ENCODE results near the gene ARHGEF17. TPM values are rescaled to one million over a fixed set of nuclear protein-coding genes. Genes with fewer than 3 reads are reported as not detected.

Gene ARHGEF17
- polyA plus RNA-seq, 2 of the 4 experiments (the other 2 are of a cell fraction): 7.0 to 16.2 TPM

DNA sequence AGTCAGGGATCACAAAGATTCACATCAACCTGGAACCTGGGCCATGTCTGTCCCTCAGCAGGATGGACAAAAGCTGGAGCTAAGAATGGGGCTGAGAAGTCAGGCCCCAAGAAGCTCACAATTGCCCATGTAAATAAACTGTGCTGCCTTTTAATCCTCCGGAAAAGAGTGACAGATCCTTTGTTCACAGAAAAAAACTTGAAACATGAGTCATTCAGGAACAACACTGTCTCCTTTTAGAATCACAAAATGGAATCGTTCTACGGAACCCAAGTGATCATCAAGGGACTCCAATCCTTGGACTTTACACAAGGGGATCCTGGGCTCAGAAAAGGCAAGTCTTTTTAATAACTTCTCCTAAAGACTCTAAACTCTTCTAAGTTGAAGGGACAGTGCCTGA lies 104.2 kb downstream of the ARHGEF17 start:
- WGBS (ENCODE audit: missing lambda C conversion rate): 62% methylated on average over 3 of the region's 3 CpGs
- no peaks in the 10 kb centered on the region for H3K9me3 ChIP-seq
- DNase-seq (ENCODE audit: low read depth in 1 of 2, low spot score in 1 of 2) (no peak), ATAC-seq (no peak), FAIRE-seq (no peak)
- H3K4me1 ChIP-seq: no peaks in the 10 kb centered on the region
- ChIA-PET CTCF (interaction anchor here (1.1 to 2.4 kb wide), 3 partner anchors 11 to 19 kb away, joined by 3 to 6 read pairs (median 4); no protein-coding TSS in a partner anchor), POLR2A (no interaction called here)
- TF ChIP-seq RCOR1 (IDR thresholded peaks at IDR 0.05; ENCODE audit: low read depth, low read length) (no peak), GATA3 (IDR thresholded peaks at IDR 0.05; ENCODE audit: borderline replicate concordance) (no peak), JUNB (IDR thresholded peaks at IDR 0.05) (no peak), NPAS2 (CRISPR knock-in tag; IDR thresholded peaks at IDR 0.05; ENCODE audit: borderline replicate concordance) (no peak), SMC3 (IDR thresholded peaks at IDR 0.05) (no peak)
- TF ChIP-seq, protein P1, sequence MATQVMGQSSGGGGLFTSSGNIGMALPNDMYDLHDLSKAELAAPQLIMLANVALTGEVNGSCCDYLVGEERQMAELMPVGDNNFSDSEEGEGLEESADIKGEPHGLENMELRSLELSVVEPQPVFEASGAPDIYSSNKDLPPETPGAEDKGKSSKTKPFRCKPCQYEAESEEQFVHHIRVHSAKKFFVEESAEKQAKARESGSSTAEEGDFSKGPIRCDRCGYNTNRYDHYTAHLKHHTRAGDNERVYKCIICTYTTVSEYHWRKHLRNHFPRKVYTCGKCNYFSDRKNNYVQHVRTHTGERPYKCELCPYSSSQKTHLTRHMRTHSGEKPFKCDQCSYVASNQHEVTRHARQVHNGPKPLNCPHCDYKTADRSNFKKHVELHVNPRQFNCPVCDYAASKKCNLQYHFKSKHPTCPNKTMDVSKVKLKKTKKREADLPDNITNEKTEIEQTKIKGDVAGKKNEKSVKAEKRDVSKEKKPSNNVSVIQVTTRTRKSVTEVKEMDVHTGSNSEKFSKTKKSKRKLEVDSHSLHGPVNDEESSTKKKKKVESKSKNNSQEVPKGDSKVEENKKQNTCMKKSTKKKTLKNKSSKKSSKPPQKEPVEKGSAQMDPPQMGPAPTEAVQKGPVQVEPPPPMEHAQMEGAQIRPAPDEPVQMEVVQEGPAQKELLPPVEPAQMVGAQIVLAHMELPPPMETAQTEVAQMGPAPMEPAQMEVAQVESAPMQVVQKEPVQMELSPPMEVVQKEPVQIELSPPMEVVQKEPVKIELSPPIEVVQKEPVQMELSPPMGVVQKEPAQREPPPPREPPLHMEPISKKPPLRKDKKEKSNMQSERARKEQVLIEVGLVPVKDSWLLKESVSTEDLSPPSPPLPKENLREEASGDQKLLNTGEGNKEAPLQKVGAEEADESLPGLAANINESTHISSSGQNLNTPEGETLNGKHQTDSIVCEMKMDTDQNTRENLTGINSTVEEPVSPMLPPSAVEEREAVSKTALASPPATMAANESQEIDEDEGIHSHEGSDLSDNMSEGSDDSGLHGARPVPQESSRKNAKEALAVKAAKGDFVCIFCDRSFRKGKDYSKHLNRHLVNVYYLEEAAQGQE (IDR thresholded peaks at IDR 0.05): no peak
- H3K27ac ChIP-seq: no peak overlapping the region
- H3K4me2 ChIP-seq: no peak overlapping the region
- no peak overlapping the region for H3K4me3 ChIP-seq

DNA sequence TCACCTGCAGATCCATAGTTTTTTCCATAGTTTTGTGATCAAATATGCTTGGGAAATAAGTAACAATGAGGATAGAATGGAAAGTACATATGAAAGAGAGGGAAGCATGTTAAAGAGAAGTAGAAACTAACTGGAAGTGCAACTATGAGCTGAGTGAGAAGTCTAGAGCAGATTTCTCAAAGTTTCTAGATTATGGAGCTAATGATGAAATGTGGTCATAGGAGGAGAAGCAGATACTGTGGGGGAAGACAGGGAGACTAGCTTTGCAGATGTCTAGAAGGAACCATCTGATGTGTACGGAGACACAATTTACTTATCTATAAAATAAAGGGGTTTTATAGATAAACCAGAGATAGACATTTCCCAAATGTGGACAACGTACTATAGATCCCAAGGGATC lies 105.2 kb downstream of the ARHGEF17 start:
- CTCF ChIA-PET: interaction anchor here (0.6 to 2.3 kb wide), 6 partner anchors 9 to 124 kb away, joined by 3 to 13 read pairs (median 4); no protein-coding TSS in a partner anchor
- 81% methylated on average over 2 of the region's 2 CpGs for WGBS (ENCODE audit: missing lambda C conversion rate)

DNA sequence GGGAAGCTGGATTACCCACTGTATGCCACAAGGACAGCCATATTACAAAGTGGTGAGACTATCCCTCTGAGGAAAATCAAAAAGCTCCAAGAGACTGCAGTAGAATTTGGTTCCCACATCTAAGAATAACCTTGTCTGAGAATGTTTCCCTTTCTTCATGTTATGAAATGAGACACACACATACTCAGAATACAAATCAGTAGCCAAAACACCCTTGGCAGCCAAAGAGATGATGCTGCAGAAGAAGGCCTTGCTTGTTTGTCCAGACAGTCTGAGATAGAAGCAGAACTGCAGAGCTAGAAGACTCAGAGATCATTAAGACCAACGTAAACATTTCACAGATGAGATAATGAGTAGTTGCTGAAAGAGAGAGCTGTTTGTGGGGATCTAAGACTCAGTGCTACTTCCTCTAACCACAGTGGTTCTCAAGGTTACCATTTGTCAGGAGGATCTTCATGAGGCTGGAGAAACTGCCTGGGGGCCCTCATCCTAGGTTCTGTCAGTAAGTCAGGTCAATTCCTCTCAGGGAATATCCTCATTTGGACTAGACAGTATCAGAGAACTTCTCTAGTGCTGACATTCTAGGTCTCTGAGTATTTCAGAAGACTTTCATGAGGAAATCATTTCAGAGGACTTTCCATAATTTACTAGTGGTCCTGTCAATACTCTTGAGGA lies 107.0 kb downstream of the ARHGEF17 start:
- FAIRE-seq (no peak), DNase-seq (ENCODE audit: low read depth in 1 of 2, low spot score in 1 of 2) (no peak), ATAC-seq (no peak)
- WGBS (ENCODE audit: missing lambda C conversion rate): 96% methylated on average over 1 of the region's 1 CpG
- TF ChIP-seq, protein P2, sequence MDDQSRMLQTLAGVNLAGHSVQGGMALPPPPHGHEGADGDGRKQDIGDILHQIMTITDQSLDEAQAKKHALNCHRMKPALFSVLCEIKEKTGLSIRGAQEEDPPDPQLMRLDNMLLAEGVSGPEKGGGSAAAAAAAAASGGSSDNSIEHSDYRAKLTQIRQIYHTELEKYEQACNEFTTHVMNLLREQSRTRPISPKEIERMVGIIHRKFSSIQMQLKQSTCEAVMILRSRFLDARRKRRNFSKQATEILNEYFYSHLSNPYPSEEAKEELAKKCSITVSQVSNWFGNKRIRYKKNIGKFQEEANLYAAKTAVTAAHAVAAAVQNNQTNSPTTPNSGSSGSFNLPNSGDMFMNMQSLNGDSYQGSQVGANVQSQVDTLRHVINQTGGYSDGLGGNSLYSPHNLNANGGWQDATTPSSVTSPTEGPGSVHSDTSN (IDR thresholded peaks at IDR 0.05): no peak
- no peak for TF ChIP-seq JUNB (IDR thresholded peaks at IDR 0.05)
- no peak for TF ChIP-seq HDAC2 (IDR thresholded peaks at IDR 0.05)
- no peaks in the 10 kb centered on the region for H3K4me1 ChIP-seq
- ChIA-PET CTCF (interaction anchor here (0.6 to 2.4 kb wide), 5 partner anchors 9 to 63 kb away, joined by 3 to 13 read pairs (median 4); no protein-coding TSS in a partner anchor), POLR2A (no interaction called here)
- H3K4me3 ChIP-seq: no peak overlapping the region
- no peaks in the 10 kb centered on the region for H3K9me3 ChIP-seq
- H3K4me2 ChIP-seq: no peak overlapping the region
- no peak overlapping the region for H3K27ac ChIP-seq

More for the DNA sequence above, 105.2 kb downstream of the ARHGEF17 start:
- no peak overlapping the region for H3K4me3 ChIP-seq
- DNase-seq (ENCODE audit: low read depth in 1 of 2, low spot score in 1 of 2) (no peak), FAIRE-seq (no peak), ATAC-seq (no peak)
- H3K27ac ChIP-seq: no peak overlapping the region
- POLR2A ChIA-PET: no interaction called here
- no peaks in the 10 kb centered on the region for H3K9me3 ChIP-seq
- TF ChIP-seq JUN (IDR thresholded peaks at IDR 0.05) (no peak), RNF2 (IDR thresholded peaks at IDR 0.05; ENCODE audit: borderline replicate concordance, low read depth) (no peak), HOXA7 (CRISPR knock-in tag; IDR thresholded peaks at IDR 0.05) (no peak), NPAS2 (CRISPR knock-in tag; IDR thresholded peaks at IDR 0.05; ENCODE audit: borderline replicate concordance) (no peak), EP300 (IDR thresholded peaks at IDR 0.05) (no peak), FOSB (CRISPR knock-in tag; IDR thresholded peaks at IDR 0.05) (no peak), MAFK (IDR thresholded peaks at IDR 0.05; ENCODE audit: partially characterized antibody) (no peak)
- TF ChIP-seq, protein P3, sequence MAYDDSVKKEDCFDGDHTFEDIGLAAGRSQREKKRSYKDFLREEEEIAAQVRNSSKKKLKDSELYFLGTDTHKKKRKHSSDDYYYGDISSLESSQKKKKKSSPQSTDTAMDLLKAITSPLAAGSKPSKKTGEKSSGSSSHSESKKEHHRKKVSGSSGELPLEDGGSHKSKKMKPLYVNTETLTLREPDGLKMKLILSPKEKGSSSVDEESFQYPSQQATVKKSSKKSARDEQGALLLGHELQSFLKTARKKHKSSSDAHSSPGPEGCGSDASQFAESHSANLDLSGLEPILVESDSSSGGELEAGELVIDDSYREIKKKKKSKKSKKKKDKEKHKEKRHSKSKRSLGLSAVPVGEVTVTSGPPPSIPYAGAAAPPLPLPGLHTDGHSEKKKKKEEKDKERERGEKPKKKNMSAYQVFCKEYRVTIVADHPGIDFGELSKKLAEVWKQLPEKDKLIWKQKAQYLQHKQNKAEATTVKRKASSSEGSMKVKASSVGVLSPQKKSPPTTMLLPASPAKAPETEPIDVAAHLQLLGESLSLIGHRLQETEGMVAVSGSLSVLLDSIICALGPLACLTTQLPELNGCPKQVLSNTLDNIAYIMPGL (CRISPR knock-in tag; IDR thresholded peaks at IDR 0.05; ENCODE audit: borderline replicate concordance): no peak
- no peak overlapping the region for H3K4me2 ChIP-seq
- no peaks in the 10 kb centered on the region for H3K4me1 ChIP-seq

Measured in A549 (cell line).